ENCODE data around the gene TAOK2.

TAOK2 gene

GRCh38 chr16:29968205-29968604 lies 5.5 kb upstream of the TAOK2 start:
- no peak for TF ChIP-seq CTCF (IDR thresholded peaks at IDR 0.05; ENCODE audit: control insufficient read depth, insufficient read depth, low read depth, low read length, missing control alignments)
- H3K4me3 ChIP-seq (ENCODE audit: control insufficient read depth, low read depth, low read length): no peak overlapping the region
- DNase-seq (ENCODE audit: low read depth): no peak

- no peak for DNase-seq (ENCODE audit: low read depth)
- no peak overlapping the region for H3K4me3 ChIP-seq (ENCODE audit: control insufficient read depth, low read depth, low read length)
- TF ChIP-seq CTCF (IDR thresholded peaks at IDR 0.05; ENCODE audit: control insufficient read depth, insufficient read depth, low read depth, low read length, missing control alignments): no peak
Observed at GRCh38 chr16:29971304-29971703, 2.4 kb upstream of the TAOK2 start.

DNA sequence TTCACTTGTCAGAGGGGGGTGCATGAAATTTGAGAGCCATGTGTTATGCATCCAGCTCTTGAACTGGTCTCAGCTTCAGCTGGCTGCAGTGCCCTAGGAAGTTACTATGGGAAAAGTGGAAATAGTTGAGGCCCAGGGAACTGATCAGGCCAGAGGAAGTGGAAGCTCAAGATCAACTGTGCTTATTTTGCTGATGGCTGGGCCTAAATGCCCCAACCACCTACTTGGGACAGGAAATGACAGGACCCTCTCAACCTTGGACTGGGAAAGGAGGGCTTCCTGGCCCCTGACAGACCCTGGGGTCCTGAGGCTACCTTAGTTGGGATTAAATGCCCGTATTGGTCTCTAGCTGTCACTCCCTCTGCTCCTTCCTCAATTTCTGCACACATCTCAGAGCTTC lies 1.2 kb upstream of the TAOK2 start:
- DNase-seq (ENCODE audit: low read depth): no peak
- H3K4me3 ChIP-seq (ENCODE audit: control insufficient read depth, low read depth, low read length): no peak overlapping the region
- TF ChIP-seq CTCF (IDR thresholded peaks at IDR 0.05; ENCODE audit: control insufficient read depth, insufficient read depth, low read depth, low read length, missing control alignments): no peak

DNA sequence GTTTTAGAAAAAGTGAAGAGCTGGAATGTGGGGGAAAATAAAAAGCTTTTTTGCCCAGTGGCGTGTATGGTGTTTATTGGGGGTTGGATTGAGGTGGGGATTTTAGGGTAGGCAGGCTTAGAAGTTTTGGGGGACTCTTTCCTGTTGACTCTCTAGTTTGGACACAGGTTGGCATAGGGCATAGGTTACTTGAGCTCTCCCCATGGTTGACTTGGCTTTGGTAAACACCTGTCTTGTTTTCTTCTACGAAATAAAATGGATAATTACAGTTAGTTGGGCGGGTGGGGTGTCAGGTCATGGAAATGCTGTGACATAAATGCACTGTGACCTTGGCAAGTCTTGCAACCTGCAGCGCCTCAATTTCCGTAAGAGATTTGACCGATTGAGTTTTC lies 680 bp upstream of the TAOK2 start:
- no peak overlapping the region for H3K4me3 ChIP-seq (ENCODE audit: control insufficient read depth, low read depth, low read length)
- DNase-seq (ENCODE audit: low read depth): no peak
- no peak for TF ChIP-seq CTCF (IDR thresholded peaks at IDR 0.05; ENCODE audit: control insufficient read depth, insufficient read depth, low read depth, low read length, missing control alignments)

DNA sequence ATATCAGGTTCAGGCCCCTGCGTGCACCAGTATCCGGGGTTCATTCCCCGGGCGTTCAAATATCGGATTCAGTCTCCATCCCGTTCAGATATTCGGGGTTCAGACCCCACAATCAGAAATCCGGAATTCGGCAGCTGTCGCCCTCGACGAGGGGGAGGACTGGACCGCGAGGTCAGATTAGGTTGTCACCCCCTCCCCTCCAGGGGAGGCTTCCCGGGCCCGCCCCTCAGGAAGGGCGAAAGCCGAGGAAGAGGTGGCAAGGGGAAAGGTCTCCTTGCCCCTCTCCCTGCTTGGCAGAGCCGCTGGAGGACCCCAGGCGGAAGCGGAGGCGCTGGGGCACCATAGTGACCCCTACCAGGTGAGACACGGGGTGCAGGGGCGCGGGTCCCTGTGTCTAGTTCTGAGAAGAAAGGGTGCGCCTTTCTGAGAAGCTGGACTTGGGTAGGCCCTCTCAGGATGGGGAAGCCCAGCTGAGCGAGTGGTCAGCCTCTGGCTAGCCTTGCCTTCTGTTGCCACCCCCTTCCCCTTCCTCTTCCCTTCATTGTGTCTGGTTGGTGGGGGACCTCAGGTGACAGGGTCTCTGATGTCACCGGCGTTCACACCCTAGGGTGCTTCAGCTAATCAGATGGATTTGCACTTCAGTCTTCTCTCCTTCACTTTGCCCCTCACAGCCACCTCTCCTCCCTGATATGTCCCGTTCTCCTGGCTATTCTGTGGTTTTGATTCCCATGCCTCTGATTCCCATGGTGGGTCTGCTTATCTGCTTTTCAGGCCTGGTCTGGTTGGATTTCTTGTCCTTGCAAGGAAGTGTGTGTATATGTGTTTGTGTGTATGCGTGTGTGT lies 844 bp downstream of the TAOK2 start:
- H3K4me3 ChIP-seq (ENCODE audit: control insufficient read depth, low read depth, low read length): peak overlapping the region; percentile 95
- TF ChIP-seq CTCF (IDR thresholded peaks at IDR 0.05; ENCODE audit: control insufficient read depth, insufficient read depth, low read depth, low read length, missing control alignments): no peak
- no peak for DNase-seq (ENCODE audit: low read depth)

DNA sequence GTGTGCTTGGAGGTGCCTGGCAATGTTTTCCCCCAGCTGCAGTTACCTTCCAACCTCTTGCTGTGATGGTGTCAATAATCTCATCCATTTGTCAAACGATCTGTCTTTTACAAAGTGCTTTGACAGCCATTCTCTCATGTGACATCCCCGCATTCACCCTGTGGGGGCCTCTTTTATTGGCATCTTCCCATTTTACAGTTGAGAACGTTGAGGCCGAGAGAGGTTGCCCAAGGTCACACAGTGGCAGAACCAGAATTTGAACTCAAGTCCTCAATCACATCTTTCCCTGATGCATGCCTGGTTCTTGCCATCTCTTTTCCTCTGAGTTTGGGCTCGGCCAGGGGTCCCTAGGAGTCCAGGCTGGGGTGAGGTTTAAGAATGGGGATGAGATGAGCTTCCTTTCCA lies 1.5 kb downstream of the TAOK2 start:
- DNase-seq (ENCODE audit: low read depth): no peak
- TF ChIP-seq CTCF (IDR thresholded peaks at IDR 0.05; ENCODE audit: control insufficient read depth, insufficient read depth, low read depth, low read length, missing control alignments): no peak
- peak overlapping the region; percentile 95 for H3K4me3 ChIP-seq (ENCODE audit: control insufficient read depth, low read depth, low read length)

Measured in AG09309 (cell line).